GM13976 (cell line): ENCODE data around the gene ERICH2.

ENCODE experiments used
- DNase-seq: peaks from one replicate; pipeline ENCODE4 v3.0.0; 2012; ENCODE audit warnings: low spot score
- in situ Hi-C: fragments of 300-500 bp; cut with MboI; formaldehyde crosslinking; loops from one replicate; pipeline ENCODE4 v1.12.0; 2022; ENCODE audit warnings: low sequenced_read_pairs, mixed read lengths, inconsistent platforms; ENCODE audit not compliant: unreplicated experiment
- TF ChIP-seq, protein P1 (sequence below): IDR thresholded peaks from 2 replicates; pipeline ENCODE4 v1.5.1; 2012; ENCODE audit warnings: borderline replicate concordance, mild to moderate bottlenecking; ENCODE audit not compliant: insufficient read depth; ENCODE audit errors: extremely low read depth, missing control alignments, control extremely low read depth

ERICH2 gene

GRCh38 chr2:170819680-170820664, 49.8 kb downstream of the ERICH2 start:
- TF ChIP-seq, protein P1, sequence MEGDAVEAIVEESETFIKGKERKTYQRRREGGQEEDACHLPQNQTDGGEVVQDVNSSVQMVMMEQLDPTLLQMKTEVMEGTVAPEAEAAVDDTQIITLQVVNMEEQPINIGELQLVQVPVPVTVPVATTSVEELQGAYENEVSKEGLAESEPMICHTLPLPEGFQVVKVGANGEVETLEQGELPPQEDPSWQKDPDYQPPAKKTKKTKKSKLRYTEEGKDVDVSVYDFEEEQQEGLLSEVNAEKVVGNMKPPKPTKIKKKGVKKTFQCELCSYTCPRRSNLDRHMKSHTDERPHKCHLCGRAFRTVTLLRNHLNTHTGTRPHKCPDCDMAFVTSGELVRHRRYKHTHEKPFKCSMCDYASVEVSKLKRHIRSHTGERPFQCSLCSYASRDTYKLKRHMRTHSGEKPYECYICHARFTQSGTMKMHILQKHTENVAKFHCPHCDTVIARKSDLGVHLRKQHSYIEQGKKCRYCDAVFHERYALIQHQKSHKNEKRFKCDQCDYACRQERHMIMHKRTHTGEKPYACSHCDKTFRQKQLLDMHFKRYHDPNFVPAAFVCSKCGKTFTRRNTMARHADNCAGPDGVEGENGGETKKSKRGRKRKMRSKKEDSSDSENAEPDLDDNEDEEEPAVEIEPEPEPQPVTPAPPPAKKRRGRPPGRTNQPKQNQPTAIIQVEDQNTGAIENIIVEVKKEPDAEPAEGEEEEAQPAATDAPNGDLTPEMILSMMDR = no peak
- in situ Hi-C loops = loop anchor here (10.0 to 25.0 kb wide), 5 partner anchors 105 to 1267 kb away; partner anchors contain the start of genes DLX1 and SP5
- no peak for DNase-seq

DNA sequence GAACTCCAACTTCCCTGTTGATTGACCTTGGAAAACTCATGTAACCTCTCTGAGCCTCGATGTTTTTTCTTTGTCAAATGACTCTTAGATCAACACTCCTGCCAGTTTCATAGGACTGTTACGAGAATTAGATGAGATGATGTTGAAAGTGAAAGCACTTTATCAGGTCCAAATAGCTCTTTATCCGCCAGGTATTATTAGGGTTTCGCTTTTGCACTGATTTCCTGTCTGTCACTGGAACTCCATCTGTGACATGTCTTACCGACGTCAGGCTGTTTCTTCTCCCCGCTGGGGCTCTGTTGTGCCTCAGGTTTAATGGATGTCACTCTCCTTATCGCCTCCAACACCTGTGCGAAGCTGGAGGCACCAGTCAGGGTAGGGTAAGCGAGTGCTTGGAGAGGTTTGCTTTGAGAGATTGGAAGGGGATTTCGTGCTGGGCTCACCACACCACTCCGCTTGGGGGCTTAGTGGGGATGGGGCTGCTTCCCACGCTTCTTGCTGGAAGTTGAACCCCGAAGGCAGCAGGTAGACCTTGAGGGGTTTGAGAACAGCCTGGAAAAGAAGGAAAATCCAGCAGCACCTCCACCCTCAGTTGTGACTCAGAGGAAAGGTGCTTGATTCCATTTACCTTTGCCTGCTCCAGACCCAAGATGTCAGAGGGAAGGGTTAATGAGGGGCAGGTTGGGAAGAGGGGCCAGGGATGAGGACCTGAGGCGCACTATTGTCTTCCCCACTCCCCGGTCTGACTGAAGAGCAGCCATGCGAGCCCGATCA, 50.8 kb downstream of the ERICH2 start:
- DNase-seq = peak; percentile 66
- in situ Hi-C loops = loop anchor here (25.0 kb wide), 3 partner anchors 584 to 1266 kb away; partner anchors contain the start of gene DLX1

GRCh38 chr2:170821531-170822289, 51.5 kb downstream of the ERICH2 start:
- TF ChIP-seq, protein P1 = no peak
- DNase-seq = no peak
- in situ Hi-C loops = loop anchor here (25.0 kb wide), 3 partner anchors 584 to 1266 kb away; partner anchors contain the start of gene DLX1

More for the DNA sequence above, 50.8 kb downstream of the ERICH2 start:
- TF ChIP-seq, protein P1 = no peak

DNA sequence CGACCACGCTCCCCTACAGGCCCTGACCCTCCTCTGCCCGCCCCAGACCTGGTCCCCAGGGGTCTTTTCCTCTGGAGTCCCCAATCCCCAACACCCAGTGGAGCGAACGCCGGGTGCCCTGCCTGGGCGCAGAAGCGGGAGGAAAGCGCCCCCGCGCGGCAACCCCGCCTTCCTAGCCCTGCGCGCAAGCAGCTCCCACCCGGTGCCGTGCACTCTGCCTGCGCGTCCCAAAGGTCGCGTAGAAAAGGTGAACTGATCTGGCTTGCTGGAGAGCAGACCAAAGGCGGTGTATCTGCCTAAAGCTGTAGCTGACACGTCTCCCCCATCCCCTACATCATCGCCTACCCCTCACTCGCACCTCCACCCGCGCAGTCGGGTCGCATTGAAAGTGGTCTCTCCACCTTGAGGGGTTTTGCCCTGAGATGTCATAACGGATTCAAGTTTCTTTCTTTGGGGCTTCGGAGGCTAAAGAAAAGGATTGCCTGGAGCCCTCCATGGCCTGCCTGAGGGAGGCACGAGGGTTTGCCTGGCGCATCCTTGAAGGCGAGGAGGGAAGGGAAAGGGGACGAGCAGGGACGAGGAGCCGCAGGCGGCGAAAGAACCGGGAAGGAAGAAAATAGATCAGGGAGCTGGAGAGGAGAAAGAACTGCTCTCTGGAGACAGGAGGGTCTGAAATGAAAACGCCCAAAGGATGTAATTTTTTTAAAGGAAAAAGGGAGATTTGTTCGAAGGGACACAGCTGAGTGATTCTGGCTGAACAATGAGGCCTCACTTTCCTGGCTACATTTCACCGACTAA, 52.3 kb downstream of the ERICH2 start:
- in situ Hi-C loops = loop anchor here (25.0 kb wide), 3 partner anchors 585 to 1265 kb away; partner anchors contain the start of gene DLX1
- DNase-seq = peak; percentile 59
- TF ChIP-seq, protein P1 = peak; percentile 37

DNA sequence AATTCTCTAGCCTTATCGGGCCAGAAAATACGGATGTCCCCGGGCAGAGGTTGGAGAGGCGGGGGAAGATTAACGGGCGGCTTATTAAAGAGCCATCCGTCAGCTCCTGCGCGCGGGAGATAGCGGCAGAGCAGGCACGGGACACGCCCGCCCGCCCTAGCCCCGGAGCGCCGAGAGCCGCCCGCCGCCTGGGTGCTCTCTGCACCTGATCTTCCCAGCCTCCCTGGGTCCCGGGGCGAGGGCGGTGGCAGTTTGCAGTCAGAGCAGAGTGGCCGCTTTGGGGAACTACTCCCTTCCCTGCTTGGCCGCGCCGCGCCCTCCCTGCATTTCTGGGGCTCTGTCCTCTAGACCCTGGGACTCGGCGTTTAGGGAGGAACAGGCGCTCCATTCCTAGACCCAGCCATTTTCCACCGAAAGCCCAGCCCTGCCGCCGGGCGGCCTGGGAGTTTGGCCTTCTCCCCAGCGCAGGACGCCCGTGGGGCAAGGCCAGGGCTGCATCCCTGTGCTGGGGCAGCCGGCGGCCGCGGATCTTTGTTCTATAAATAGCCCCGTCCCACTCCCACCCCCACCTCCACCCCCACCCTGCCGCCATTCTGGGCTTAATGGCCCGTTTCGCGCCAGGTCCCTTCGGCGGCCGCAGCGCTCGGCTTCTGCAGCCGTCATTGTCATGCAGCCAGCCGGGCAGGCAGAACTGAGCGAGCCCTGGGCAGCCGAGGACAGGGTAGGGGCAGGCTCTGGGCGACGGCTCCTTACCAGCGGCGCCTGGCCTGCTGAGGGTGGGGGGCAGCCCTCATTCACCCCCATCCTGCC, 53.1 kb downstream of the ERICH2 start:
- in situ Hi-C loops = loop anchor here (25.0 kb wide), 3 partner anchors 586 to 1264 kb away; partner anchors contain the start of gene DLX1
- DNase-seq = peak; percentile 41
- TF ChIP-seq, protein P1 = no peak
